ENCODE measurements around the gene PRKCH.

GRCh38 chr14:61523751-61524150 lies 202.4 kb downstream of the PRKCH start:
- TF ChIP-seq POLR2A (IDR thresholded peaks at IDR 0.05) (no peak), CTCF (IDR thresholded peaks at IDR 0.05) (no peak), POLR2AphosphoS5 (IDR thresholded peaks at IDR 0.05) (no peak)
